Sigmoid colon (tissue), 4 donors: ENCODE measurements around the gene AGR2.

ENCODE experiments used
- CTCF ChIP-seq, 4 experiments: fragments of 450-650 bp in 3 of 4; fragments of 200-600 bp in 1 of 4; IDR thresholded peaks; one replicate each; pipeline ENCODE4 v1.5.1; 2016 to 2019; ENCODE audit warnings: antibody characterized with exemption in 4 of 4, mild to moderate bottlenecking in 3 of 4, moderate library complexity in 2 of 4
- EP300 ChIP-seq, 4 donors: sonication (generic); formaldehyde crosslinking; IDR thresholded peaks; one replicate each; pipeline ENCODE4 v1.6.1; 2017; ENCODE audit warnings: antibody characterized with exemption in 4 of 4
- POLR2A ChIP-seq, 2 donors: fragments of 450-650 bp; IDR thresholded peaks; one replicate each; pipeline ENCODE4 v1.6.1; 2016; ENCODE audit warnings: antibody characterized with exemption in 2 of 2, mild to moderate bottlenecking in 2 of 2, moderate library complexity in 2 of 2
- POLR2AphosphoS5 ChIP-seq, 4 donors: sonication (generic); formaldehyde crosslinking; IDR thresholded peaks; one replicate each; pipeline ENCODE4 v1.6.1; 2017; ENCODE audit warnings: antibody characterized with exemption in 4 of 4

DNA sequence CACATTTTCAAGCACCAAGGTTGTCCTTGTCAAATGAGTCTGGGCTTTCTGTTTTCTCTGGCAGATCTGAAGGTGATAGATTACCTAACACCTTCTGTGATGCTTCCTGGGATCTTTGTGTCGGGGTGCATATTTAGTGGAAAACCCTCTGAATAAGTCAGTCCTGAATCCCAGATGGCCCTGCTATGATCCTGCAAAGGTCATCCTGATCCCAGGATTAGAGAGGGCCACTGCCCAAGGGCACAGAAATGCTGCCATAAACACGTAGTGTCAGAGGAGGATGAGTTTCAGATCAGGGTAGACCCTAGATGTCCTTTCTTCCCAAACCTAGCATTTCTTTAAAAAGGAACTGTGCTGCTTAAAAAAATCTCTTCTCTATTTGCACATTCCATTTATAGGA, 19.0 kb downstream of the AGR2 start:
- TF ChIP-seq CTCF (IDR thresholded peaks at IDR 0.05): no peak
- TF ChIP-seq POLR2AphosphoS5 (IDR thresholded peaks at IDR 0.05): no peak
- no peak for TF ChIP-seq POLR2A (IDR thresholded peaks at IDR 0.05)
- TF ChIP-seq EP300 (IDR thresholded peaks at IDR 0.05): no peak
